ENCODE measurements around the gene SPECC1. TPM values are rescaled to one million over a fixed set of nuclear protein-coding genes. Genes with fewer than 3 reads are reported as not detected.

Gene SPECC1
- total RNA-seq, 3 donors from 2014 or later, result 36.4 to 59.0 (median 51.8) TPM

GRCh38 chr17:20170085-20170484 is 160.9 kb downstream of the SPECC1 start:
- Histone ChIP-seq H3K4me1 (no peaks in the 10 kb centered on the region), H3K4me3 (no peak overlapping the region), H3K27me3 (no peaks in the 10 kb centered on the region), H3K9me3 (no peaks in the 10 kb centered on the region), H3K36me3 (no peaks in the 10 kb centered on the region), H3K27ac (no peak overlapping the region)
- intact Hi-C loops (cut with DNase I; ENCODE audit: low total_unique reads), result no loop called here
- no peak for TF ChIP-seq POLR2A (IDR thresholded peaks at IDR 0.05)
- TF ChIP-seq CTCF (IDR thresholded peaks at IDR 0.05), result no peak
- TF ChIP-seq POLR2AphosphoS5 (IDR thresholded peaks at IDR 0.05), result no peak
- DNase-seq (ENCODE audit: low spot score in 2 of 2), result no peak

- H3K36me3 ChIP-seq, result no peaks in the 10 kb centered on the region
Observed at GRCh38 chr17:20171741-20172365, 162.7 kb downstream of the SPECC1 start.

GRCh38 chr17:20172376-20172775 is 163.2 kb downstream of the SPECC1 start:
- no peak for DNase-seq (ENCODE audit: low spot score in 2 of 2)
- Histone ChIP-seq H3K4me1 (no peaks in the 10 kb centered on the region), H3K27ac (no peak overlapping the region)

More at GRCh38 chr17:20171741-20172365, 162.7 kb downstream of the SPECC1 start:
- Histone ChIP-seq H3K4me1 (no peaks in the 10 kb centered on the region), H3K27ac (no peak overlapping the region), H3K4me3 (no peak overlapping the region), H3K27me3 (no peaks in the 10 kb centered on the region), H3K9me3 (no peaks in the 10 kb centered on the region)
- no peak for DNase-seq (ENCODE audit: low spot score in 2 of 2)
- TF ChIP-seq POLR2AphosphoS5 (IDR thresholded peaks at IDR 0.05), result no peak
- no peak for TF ChIP-seq POLR2A (IDR thresholded peaks at IDR 0.05)
- TF ChIP-seq CTCF (IDR thresholded peaks at IDR 0.05), result no peak
- intact Hi-C loops (cut with DNase I; ENCODE audit: low total_unique reads), result no loop called here

GRCh38 chr17:20173091-20173490 is 163.9 kb downstream of the SPECC1 start:
- intact Hi-C loops (cut with DNase I; ENCODE audit: low total_unique reads), result no loop called here
- no peak for DNase-seq (ENCODE audit: low spot score in 2 of 2)
- H3K4me1 ChIP-seq, result no peaks in the 10 kb centered on the region
- H3K4me3 ChIP-seq, result no peak overlapping the region
- H3K36me3 ChIP-seq, result no peaks in the 10 kb centered on the region
- TF ChIP-seq POLR2AphosphoS5 (IDR thresholded peaks at IDR 0.05) (no peak), POLR2A (IDR thresholded peaks at IDR 0.05) (no peak), CTCF (IDR thresholded peaks at IDR 0.05) (no peak)
- no peak overlapping the region for H3K27ac ChIP-seq
- no peaks in the 10 kb centered on the region for H3K27me3 ChIP-seq
- H3K9me3 ChIP-seq, result no peaks in the 10 kb centered on the region

More at GRCh38 chr17:20172376-20172775, 163.2 kb downstream of the SPECC1 start:
- H3K36me3 ChIP-seq, result no peaks in the 10 kb centered on the region
- TF ChIP-seq POLR2A (IDR thresholded peaks at IDR 0.05) (no peak), POLR2AphosphoS5 (IDR thresholded peaks at IDR 0.05) (no peak), CTCF (IDR thresholded peaks at IDR 0.05) (no peak)
- intact Hi-C loops (cut with DNase I; ENCODE audit: low total_unique reads), result no loop called here
- no peaks in the 10 kb centered on the region for H3K9me3 ChIP-seq
- H3K27me3 ChIP-seq, result no peaks in the 10 kb centered on the region
- H3K4me3 ChIP-seq, result no peak overlapping the region

- intact Hi-C loops (cut with DNase I; ENCODE audit: low total_unique reads), result no loop called here
- Histone ChIP-seq H3K4me1 (no peaks in the 10 kb centered on the region), H3K36me3 (no peaks in the 10 kb centered on the region), H3K4me3 (no peak overlapping the region), H3K27ac (no peak overlapping the region), H3K9me3 (no peaks in the 10 kb centered on the region), H3K27me3 (no peaks in the 10 kb centered on the region)
- DNase-seq (ENCODE audit: low spot score in 2 of 2), result no peak
- TF ChIP-seq POLR2AphosphoS5 (IDR thresholded peaks at IDR 0.05) (no peak), CTCF (IDR thresholded peaks at IDR 0.05) (no peak), POLR2A (IDR thresholded peaks at IDR 0.05) (no peak)
Observed at GRCh38 chr17:20174588-20175265, 165.6 kb downstream of the SPECC1 start.

Data from breast epithelium (tissue), 4 donors.